ENCODE data around the gene RAP1GAP.

RAP1GAP gene

GRCh38 chr1:21661886-21662285 is 7.3 kb downstream of the RAP1GAP start:
- Histone ChIP-seq H3K79me1 (ENCODE audit: low read length) (no peaks in the 10 kb centered on the region), H4K5ac (ENCODE audit: low read length) (no peak overlapping the region), H3K4me1 (ENCODE audit: control insufficient read depth, low read depth, low read length) (no peaks in the 10 kb centered on the region), H3K56ac (ENCODE audit: low read length) (no peak overlapping the region), H3K4me3 (ENCODE audit: low read length) (no peak overlapping the region), H3K79me2 (ENCODE audit: control insufficient read depth, insufficient read depth, low read length) (no peaks in the 10 kb centered on the region), H3K4me2 (ENCODE audit: low read length) (no peak overlapping the region), H2BK5ac (ENCODE audit: low read length) (no peak overlapping the region), H3K18ac (ENCODE audit: low read length) (no peak overlapping the region), H3K4ac (ENCODE audit: low read depth, low read length) (no peak overlapping the region), H2AK5ac (ENCODE audit: low read length) (no peak overlapping the region), H3K27me3 (ENCODE audit: insufficient read depth, low read length, poor library complexity) (no peaks in the 10 kb centered on the region), H3K36me3 (ENCODE audit: control insufficient read depth, insufficient read depth, low read length) (no peaks in the 10 kb centered on the region), H2BK15ac (replicated peaks; ENCODE audit: low read depth) (no peak overlapping the region), H3K9ac (ENCODE audit: low read length) (no peak overlapping the region), H2BK120ac (ENCODE audit: low read depth, low read length) (no peak overlapping the region), H3K27ac (ENCODE audit: low read depth, low read length) (peak overlapping the region; percentile 14), H3K23ac (ENCODE audit: low read length) (no peak overlapping the region), H4K8ac (ENCODE audit: low read depth, low read length) (no peak overlapping the region)
- DNase-seq = no peak
- WGBS (ENCODE audit: extremely low coverage, insufficient coverage, low lambda C conversion rate) = no CpG with 5 or more reads among the region's 5 CpGs

- Histone ChIP-seq H3K56ac (ENCODE audit: low read length) (no peak overlapping the region), H3K4me3 (ENCODE audit: low read length) (no peak overlapping the region), H4K8ac (ENCODE audit: low read depth, low read length) (no peak overlapping the region), H4K5ac (ENCODE audit: low read length) (no peak overlapping the region), H2BK15ac (replicated peaks; ENCODE audit: low read depth) (no peak overlapping the region), H3K4me1 (ENCODE audit: control insufficient read depth, low read depth, low read length) (no peaks in the 10 kb centered on the region), H2BK5ac (ENCODE audit: low read length) (no peak overlapping the region), H3K23ac (ENCODE audit: low read length) (no peak overlapping the region), H3K27ac (ENCODE audit: low read depth, low read length) (no peak overlapping the region), H2AK5ac (ENCODE audit: low read length) (no peak overlapping the region), H3K27me3 (ENCODE audit: insufficient read depth, low read length, poor library complexity) (no peaks in the 10 kb centered on the region), H2BK120ac (ENCODE audit: low read depth, low read length) (no peak overlapping the region), H3K18ac (ENCODE audit: low read length) (no peak overlapping the region), H3K79me1 (ENCODE audit: low read length) (no peaks in the 10 kb centered on the region), H3K4me2 (ENCODE audit: low read length) (no peak overlapping the region), H3K9ac (ENCODE audit: low read length) (no peak overlapping the region), H3K79me2 (ENCODE audit: control insufficient read depth, insufficient read depth, low read length) (no peaks in the 10 kb centered on the region), H3K4ac (ENCODE audit: low read depth, low read length) (no peak overlapping the region), H3K36me3 (ENCODE audit: control insufficient read depth, insufficient read depth, low read length) (no peaks in the 10 kb centered on the region)
- no peak for DNase-seq
- no CpG with 5 or more reads among the region's 4 CpGs for WGBS (ENCODE audit: extremely low coverage, insufficient coverage, low lambda C conversion rate)
Observed at GRCh38 chr1:21659924-21660326, 9.2 kb downstream of the RAP1GAP start.

GRCh38 chr1:21659099-21659923 is 9.8 kb downstream of the RAP1GAP start:
- no peak overlapping the region for H3K23ac ChIP-seq (ENCODE audit: low read length)
- no peak overlapping the region for H2BK120ac ChIP-seq (ENCODE audit: low read depth, low read length)
- H3K9ac ChIP-seq (ENCODE audit: low read length) = no peak overlapping the region
- no peaks in the 10 kb centered on the region for H3K36me3 ChIP-seq (ENCODE audit: control insufficient read depth, insufficient read depth, low read length)
- no peaks in the 10 kb centered on the region for H3K79me1 ChIP-seq (ENCODE audit: low read length)
- H3K27ac ChIP-seq (ENCODE audit: low read depth, low read length) = no peak overlapping the region
- DNase-seq = peak; percentile 84
- no peak overlapping the region for H3K4ac ChIP-seq (ENCODE audit: low read depth, low read length)
- H3K4me2 ChIP-seq (ENCODE audit: low read length) = no peak overlapping the region
- no peaks in the 10 kb centered on the region for H3K79me2 ChIP-seq (ENCODE audit: control insufficient read depth, insufficient read depth, low read length)
- no peak overlapping the region for H4K5ac ChIP-seq (ENCODE audit: low read length)
- no peak overlapping the region for H2AK5ac ChIP-seq (ENCODE audit: low read length)
- no peak overlapping the region for H2BK5ac ChIP-seq (ENCODE audit: low read length)
- WGBS (ENCODE audit: extremely low coverage, insufficient coverage, low lambda C conversion rate) = no CpG with 5 or more reads among the region's 64 CpGs
- H2BK15ac ChIP-seq (replicated peaks; ENCODE audit: low read depth) = no peak overlapping the region
- no peaks in the 10 kb centered on the region for H3K4me1 ChIP-seq (ENCODE audit: control insufficient read depth, low read depth, low read length)
- no peak overlapping the region for H3K56ac ChIP-seq (ENCODE audit: low read length)
- H3K4me3 ChIP-seq (ENCODE audit: low read length) = no peak overlapping the region
- H4K8ac ChIP-seq (ENCODE audit: low read depth, low read length) = no peak overlapping the region
- no peak overlapping the region for H3K18ac ChIP-seq (ENCODE audit: low read length)
- no peaks in the 10 kb centered on the region for H3K27me3 ChIP-seq (ENCODE audit: insufficient read depth, low read length, poor library complexity)

- no CpG with 5 or more reads among the region's 10 CpGs for WGBS (ENCODE audit: extremely low coverage, insufficient coverage, low lambda C conversion rate)
- Histone ChIP-seq H3K79me2 (ENCODE audit: control insufficient read depth, insufficient read depth, low read length) (no peaks in the 10 kb centered on the region), H3K27ac (ENCODE audit: low read depth, low read length) (no peak overlapping the region), H3K36me3 (ENCODE audit: control insufficient read depth, insufficient read depth, low read length) (no peaks in the 10 kb centered on the region), H2BK5ac (ENCODE audit: low read length) (no peak overlapping the region), H3K4ac (ENCODE audit: low read depth, low read length) (no peak overlapping the region), H2BK15ac (replicated peaks; ENCODE audit: low read depth) (no peak overlapping the region), H4K8ac (ENCODE audit: low read depth, low read length) (no peak overlapping the region), H3K79me1 (ENCODE audit: low read length) (no peaks in the 10 kb centered on the region), H3K18ac (ENCODE audit: low read length) (no peak overlapping the region), H3K4me1 (ENCODE audit: control insufficient read depth, low read depth, low read length) (no peaks in the 10 kb centered on the region), H3K27me3 (ENCODE audit: insufficient read depth, low read length, poor library complexity) (no peaks in the 10 kb centered on the region), H4K5ac (ENCODE audit: low read length) (no peak overlapping the region), H3K23ac (ENCODE audit: low read length) (no peak overlapping the region), H3K56ac (ENCODE audit: low read length) (no peak overlapping the region), H3K4me3 (ENCODE audit: low read length) (no peak overlapping the region), H2AK5ac (ENCODE audit: low read length) (no peak overlapping the region), H3K9ac (ENCODE audit: low read length) (no peak overlapping the region), H3K4me2 (ENCODE audit: low read length) (no peak overlapping the region), H2BK120ac (ENCODE audit: low read depth, low read length) (no peak overlapping the region)
- DNase-seq = no peak
Observed at GRCh38 chr1:21657456-21658190, 11.5 kb downstream of the RAP1GAP start.

- H3K4me3 ChIP-seq (ENCODE audit: low read length) = no peak overlapping the region
- no peak overlapping the region for H3K4ac ChIP-seq (ENCODE audit: low read depth, low read length)
- no peak overlapping the region for H2AK5ac ChIP-seq (ENCODE audit: low read length)
- H3K56ac ChIP-seq (ENCODE audit: low read length) = no peak overlapping the region
- no peak overlapping the region for H3K27ac ChIP-seq (ENCODE audit: low read depth, low read length)
- WGBS (ENCODE audit: extremely low coverage, insufficient coverage, low lambda C conversion rate) = no CpG with 5 or more reads among the region's 4 CpGs
- H3K79me2 ChIP-seq (ENCODE audit: control insufficient read depth, insufficient read depth, low read length) = no peaks in the 10 kb centered on the region
- H3K36me3 ChIP-seq (ENCODE audit: control insufficient read depth, insufficient read depth, low read length) = no peaks in the 10 kb centered on the region
- H3K23ac ChIP-seq (ENCODE audit: low read length) = no peak overlapping the region
- H4K5ac ChIP-seq (ENCODE audit: low read length) = no peak overlapping the region
- H2BK15ac ChIP-seq (replicated peaks; ENCODE audit: low read depth) = no peak overlapping the region
- H4K8ac ChIP-seq (ENCODE audit: low read depth, low read length) = no peak overlapping the region
- no peak overlapping the region for H3K4me2 ChIP-seq (ENCODE audit: low read length)
- H2BK120ac ChIP-seq (ENCODE audit: low read depth, low read length) = no peak overlapping the region
- peak; percentile 87 for DNase-seq
- H3K27me3 ChIP-seq (ENCODE audit: insufficient read depth, low read length, poor library complexity) = no peaks in the 10 kb centered on the region
- H3K18ac ChIP-seq (ENCODE audit: low read length) = no peak overlapping the region
- H3K4me1 ChIP-seq (ENCODE audit: control insufficient read depth, low read depth, low read length) = peaks cover 3% of the 10 kb centered on the region
- no peak overlapping the region for H3K9ac ChIP-seq (ENCODE audit: low read length)
- no peak overlapping the region for H2BK5ac ChIP-seq (ENCODE audit: low read length)
- no peaks in the 10 kb centered on the region for H3K79me1 ChIP-seq (ENCODE audit: low read length)
Observed at GRCh38 chr1:21655748-21656147, 13.4 kb downstream of the RAP1GAP start.
